HepG2 (cell line): ENCODE measurements around the gene CELF2. TPM values are rescaled to one million over a fixed set of nuclear protein-coding genes. Genes with fewer than 3 reads are reported as not detected.

Experiments used
- ATAC-seq: fragments of 200-7000 bp; cut with Tn5 transposase; 3 replicates; pipeline ENCODE4 v1.9.1; 2020; ENCODE audit warnings: mild to moderate bottlenecking, moderate library complexity
- BruUV-seq: library from RNA; stranded (reverse); fragments of 400-500 nt; replicated peaks from 2 replicates; lab custom pipeline; 2021; lab: Mats Ljungman, UMichigan
- CTCF ChIA-PET: fragments of 300-600 bp; formaldehyde crosslinking; extraction: SDS; loops from one replicate; lab custom pipeline; 2021; ENCODE audit warnings: low total read pairs, inconsistent platforms, low intra/inter-chr PET ratio; lab: Yijun Ruan, JAX
- POLR2A ChIA-PET: fragments of 350-600 bp; sonication (Branson Sonifier 250); formaldehyde crosslinking; loops from one replicate; lab custom pipeline; 2020; ENCODE audit warnings: antibody characterized with exemption, inconsistent platforms; lab: Yijun Ruan, JAX
- DNase-seq: peaks from one replicate; pipeline ENCODE4 v3.0.0-alpha.2; 2015; ENCODE audit warnings: low spot score
- FAIRE-seq: peaks from 3 replicates; lab custom pipeline; 2011; peaks lifted over from hg19 to GRCh38; lab: Jason Lieb, UNC
- H2AFZ ChIP-seq: one replicate; pipeline ENCODE4 v1.6.1; 2011; ENCODE audit warnings: low read length, inconsistent platforms
- H3K27ac ChIP-seq: fragments of 300-600 bp; 3 replicates; pipeline ENCODE4 v1.8.0; 2011; ENCODE audit warnings: mixed run types, mild to moderate bottlenecking, mixed read lengths, low read length, inconsistent platforms; ENCODE audit not compliant: insufficient read depth; ENCODE audit errors: extremely low read length
- H3K27me3 ChIP-seq, 2 experiments: fragments of 200-600 bp in 1 of 2; 2 replicates in 1 of 2; 3 replicates in 1 of 2; pipeline versions ENCODE4 v1.6.0 to v1.8.0; 2011; ENCODE audit warnings: low read length in 2 of 2, mild to moderate bottlenecking in 2 of 2, moderate library complexity in 2 of 2, inconsistent platforms in 1 of 2; ENCODE audit not compliant: insufficient read depth in 2 of 2, control insufficient read depth in 1 of 2
- H3K36me3 ChIP-seq, 2 experiments: fragments of 200-600 bp in 1 of 2; replicated peaks in 1 of 2; 2 replicates in 1 of 2; 3 replicates in 1 of 2; pipeline versions ENCODE4 v1.5.1 to v1.8.0; 2011; ENCODE audit warnings: low read length in 2 of 2, inconsistent platforms in 1 of 2; ENCODE audit not compliant: insufficient read depth in 2 of 2, control insufficient read depth in 1 of 2
- H3K4me1 ChIP-seq: 2 replicates; pipeline ENCODE4 v1.5.1; 2012; ENCODE audit warnings: low read length, inconsistent platforms; ENCODE audit not compliant: insufficient read depth
- H3K4me2 ChIP-seq: 2 replicates; pipeline ENCODE4 v1.6.0; 2011; ENCODE audit warnings: low read depth, low read length, inconsistent platforms
- H3K4me3 ChIP-seq, 3 experiments: fragments of 200-600 bp in 1 of 3; sonication (generic), shearing (Covaris generic) in 1 of 3; replicated peaks in 1 of 3; 2 replicates each; pipeline ENCODE4 v1.5.1; 2011 to 2016; ENCODE audit warnings: low read length in 3 of 3, inconsistent platforms in 2 of 3, low read depth in 2 of 3, mild to moderate bottlenecking in 2 of 3, control low read depth in 1 of 3, mixed read lengths in 1 of 3; ENCODE audit not compliant: insufficient read depth in 1 of 3
- H3K79me2 ChIP-seq: one replicate; pipeline ENCODE4 v1.6.1; 2011; ENCODE audit warnings: low read length, inconsistent platforms; ENCODE audit not compliant: insufficient read depth
- H3K9ac ChIP-seq: 2 replicates; pipeline ENCODE4 v1.6.0; 2011; ENCODE audit warnings: mild to moderate bottlenecking, low read depth, low read length, inconsistent platforms; ENCODE audit not compliant: insufficient read depth
- H3K9me3 ChIP-seq: 2 replicates; pipeline ENCODE4 v1.5.1; 2012; ENCODE audit warnings: mild to moderate bottlenecking, low read length
- H4K20me1 ChIP-seq: 2 replicates; pipeline ENCODE4 v1.6.0; 2011; ENCODE audit warnings: inconsistent platforms, mild to moderate bottlenecking, low read length, moderate library complexity; ENCODE audit not compliant: insufficient read depth
- ESRRA ChIP-seq: sonication (generic); formaldehyde crosslinking; IDR thresholded peaks from 2 replicates; pipeline ENCODE4 v1.5.1; 2020; ENCODE audit warnings: mild to moderate bottlenecking, low read depth, missing genetic modification reagents
- HIVEP1 ChIP-seq: sonication (generic); formaldehyde crosslinking; IDR thresholded peaks from 2 replicates; pipeline ENCODE4 v1.4.0; 2020; ENCODE audit warnings: mild to moderate bottlenecking, missing genetic modification reagents
- HOMEZ ChIP-seq: IDR thresholded peaks from 2 replicates; pipeline ENCODE4 v1.6.1; 2016; ENCODE audit warnings: low read depth
- IKZF1 ChIP-seq: fragments of 450-650 bp; IDR thresholded peaks from 2 replicates; pipeline ENCODE4 v1.7.1; 2016
- SIN3A ChIP-seq: IDR thresholded peaks from 2 replicates; pipeline ENCODE4 v1.6.1; 2011; ENCODE audit warnings: low read depth, mild to moderate bottlenecking, control low read depth, low read length, borderline replicate concordance
- ZFP82 ChIP-seq: sonication (generic); formaldehyde crosslinking; IDR thresholded peaks from 2 replicates; pipeline ENCODE4 v1.5.1; 2020; ENCODE audit warnings: mild to moderate bottlenecking, missing genetic modification reagents, borderline replicate concordance
- ZNF253 ChIP-seq: sonication (generic); formaldehyde crosslinking; IDR thresholded peaks from 2 replicates; pipeline ENCODE4 v1.8.0; 2022; ENCODE audit warnings: mild to moderate bottlenecking, missing genetic modification reagents, borderline replicate concordance
- ZNF383 ChIP-seq: sonication (generic); formaldehyde crosslinking; IDR thresholded peaks from 2 replicates; pipeline ENCODE4 v1.4.0; 2020; ENCODE audit warnings: missing genetic modification reagents, mild to moderate bottlenecking, borderline replicate concordance
- ZNF503 ChIP-seq: sonication (generic); formaldehyde crosslinking; IDR thresholded peaks from 2 replicates; pipeline ENCODE4 v1.4.0; 2020; ENCODE audit warnings: missing genetic modification reagents
- ZNF589 ChIP-seq: sonication (generic); formaldehyde crosslinking; conservative IDR thresholded peaks from 2 replicates; pipeline ENCODE4 v1.8.0; 2022; ENCODE audit warnings: mild to moderate bottlenecking, moderate library complexity, missing genetic modification reagents
- WGBS: methylation state at CpG from one replicate; pipeline ENCODE4 v1.1.6; 2017; ENCODE audit warnings: low lambda C conversion rate; 5-methylcytosine and 5-hydroxymethylcytosine counted together
- in situ Hi-C: cut with HindIII; loops from 2 replicates; pipeline ENCODE4 v1.10.0; 2017; ENCODE audit warnings: low pct_unique_long_range_greater_than_20kb; ENCODE audit not compliant: extremely low pct_ligation_motif_present
- intact Hi-C: fragments of 100-400 bp; cut with micrococcal nuclease; formaldehyde crosslinking; loops from one replicate; pipeline ENCODE4 v1.10.0; 2022; ENCODE audit not compliant: unreplicated experiment
- polyA plus RNA-seq, 8 experiments: library from polyadenylated mRNA; depleted of rRNA in 3 of 8; stranded (reverse) in 7 of 8; unstranded in 1 of 8; fragments of >200 nt; fragmentation: Illumina TruSeq in 4 of 8; extraction: Trizol in 4 of 8; gene quantifications; 2 replicates each; pipeline versions ENCODE4 v1.2.1 to v1.2.3, GENCODE V29; 2011 to 2016; ENCODE audit warnings: low read depth in 4 of 8, missing spikeins in 1 of 8, mixed read lengths in 1 of 8; ENCODE audit not compliant: insufficient read depth in 1 of 8
- total RNA-seq, 5 experiments: library from RNA; depleted of rRNA; stranded (reverse); fragments of >200 nt; fragmentation: Illumina TruSeq; extraction: Trizol; gene quantifications; 2 replicates each; pipeline ENCODE4 v1.2.3, GENCODE V29; 2016; ENCODE audit warnings: low read depth in 1 of 5

CELF2 gene
- total and polyA plus RNA-seq, 2 of the 13 experiments (the other 11 are each of a cell fraction or from before 2014, with no cell fraction given): not detected

GRCh38 chr10:11224321-11224720 lies 206.6 kb downstream of the CELF2 start:
- CTCF ChIA-PET: no interaction called here
- no peak for FAIRE-seq

More at GRCh38 chr10:11224321-11224720, 206.6 kb downstream of the CELF2 start:
- DNase-seq (no peak), ATAC-seq (no peak)
- no peak overlapping the region for H3K27ac ChIP-seq
- intact Hi-C loops (no loop called here), in situ Hi-C loops (no loop called here)
- H3K27me3 ChIP-seq: peaks cover 4 to 22% of the 10 kb centered on the region in 2 experiments; a peak in 2 of 5 replicates
- H3K4me3 ChIP-seq: no peak overlapping the region
- H3K4me1 ChIP-seq: no peaks in the 10 kb centered on the region
- H3K9me3 ChIP-seq: no peaks in the 10 kb centered on the region
- TF ChIP-seq SIN3A: no peak
- TF ChIP-seq ZNF503 (CRISPR knock-in tag): no peak
- no peak for TF ChIP-seq ZFP82 (CRISPR knock-in tag)
- no peak for TF ChIP-seq ZNF253
- TF ChIP-seq ZNF383 (CRISPR knock-in tag): no peak
- no peak for TF ChIP-seq HOMEZ (CRISPR knock-in tag)
- TF ChIP-seq ESRRA (CRISPR knock-in tag): no peak
- TF ChIP-seq ZNF589: no peak
- TF ChIP-seq HIVEP1 (CRISPR knock-in tag): no peak
- no peak for TF ChIP-seq IKZF1
- no peaks in the 10 kb centered on the region for H3K79me2 ChIP-seq
- no TSS peak for BruUV-seq
- no peak overlapping the region for H3K4me2 ChIP-seq
- no peak overlapping the region for H2AFZ ChIP-seq
- POLR2A ChIA-PET: no interaction called here
- no peaks in the 10 kb centered on the region for H4K20me1 ChIP-seq
- WGBS: 32% methylated on average over 5 of the region's 5 CpGs
- no peaks in the 10 kb centered on the region for H3K36me3 ChIP-seq
- no peak overlapping the region for H3K9ac ChIP-seq
